Keratinocyte (primary cell): ENCODE results near the gene TSSC4. TPM values are rescaled to one million over a fixed set of nuclear protein-coding genes. Genes with fewer than 3 reads are reported as not detected.

Source experiments
- DNase-seq: peaks from one replicate; pipeline ENCODE4 v3.0.0-alpha.2; 2011; ENCODE audit warnings: low read depth, missing footprints, low spot score
- FAIRE-seq: peaks from 2 replicates; lab custom pipeline; 2011; peaks lifted over from hg19 to GRCh38; lab: Jason Lieb, UNC
- H2AFZ ChIP-seq: 2 replicates; pipeline ENCODE4 v1.6.0; 2012; ENCODE audit warnings: low read length, control low read depth, inconsistent platforms; ENCODE audit not compliant: control insufficient read depth
- H3K27ac ChIP-seq: 2 replicates; pipeline ENCODE4 v1.5.1; 2011; ENCODE audit warnings: low read length; ENCODE audit not compliant: control insufficient read depth, insufficient read depth
- H3K27me3 ChIP-seq: 3 replicates; pipeline ENCODE4 v1.6.0; 2011; ENCODE audit warnings: low read length; ENCODE audit not compliant: control insufficient read depth, insufficient read depth; ENCODE audit errors: extremely low read depth
- H3K36me3 ChIP-seq, 2 experiments: 2 replicates in 1 of 2; 3 replicates in 1 of 2; pipeline ENCODE4 v1.5.1; 2011; ENCODE audit warnings: low read length in 2 of 2, mild to moderate bottlenecking in 1 of 2; ENCODE audit not compliant: control insufficient read depth in 2 of 2, insufficient read depth in 2 of 2; ENCODE audit errors: extremely low read depth in 1 of 2
- H3K4me1 ChIP-seq: 3 replicates; pipeline ENCODE4 v1.5.1; 2011; ENCODE audit warnings: low read length; ENCODE audit not compliant: control insufficient read depth, insufficient read depth; ENCODE audit errors: extremely low read depth
- H3K4me2 ChIP-seq: 3 replicates; pipeline ENCODE4 v1.6.0; 2011; ENCODE audit warnings: low read depth, low read length; ENCODE audit not compliant: control insufficient read depth, insufficient read depth; ENCODE audit errors: extremely low read depth
- H3K4me3 ChIP-seq, 3 experiments: fragments of 200-600 bp in 1 of 3; sonication (generic) in 1 of 3; 2 replicates in 2 of 3; 3 replicates in 1 of 3; pipeline ENCODE4 v1.5.1; 2011 to 2016; ENCODE audit warnings: low read length in 3 of 3, mild to moderate bottlenecking in 3 of 3, control low read depth in 2 of 3, inconsistent platforms in 1 of 3, low read depth in 1 of 3, mixed read lengths in 1 of 3, mixed run types in 1 of 3, moderate library complexity in 1 of 3; ENCODE audit not compliant: control insufficient read depth in 2 of 3, insufficient read depth in 2 of 3; ENCODE audit errors: extremely low read depth in 1 of 3
- H3K79me2 ChIP-seq: 2 replicates; pipeline ENCODE4 v1.6.0; 2012; ENCODE audit warnings: low read length; ENCODE audit not compliant: control insufficient read depth, insufficient read depth
- H3K9ac ChIP-seq: 3 replicates; pipeline ENCODE4 v1.6.0; 2011; ENCODE audit warnings: low read length; ENCODE audit not compliant: control insufficient read depth, insufficient read depth; ENCODE audit errors: extremely low read depth
- H3K9me1 ChIP-seq: 3 replicates; pipeline ENCODE4 v1.6.0; 2011; ENCODE audit warnings: low read length; ENCODE audit not compliant: control insufficient read depth, insufficient read depth; ENCODE audit errors: extremely low read depth
- H3K9me3 ChIP-seq: 2 replicates; pipeline ENCODE4 v1.5.1; 2012; ENCODE audit warnings: low read depth, low read length; ENCODE audit not compliant: control insufficient read depth
- H4K20me1 ChIP-seq: 3 replicates; pipeline ENCODE4 v1.6.0; 2011; ENCODE audit warnings: low read length; ENCODE audit not compliant: control insufficient read depth, insufficient read depth; ENCODE audit errors: extremely low read depth
- EZH2 ChIP-seq: IDR thresholded peaks from one replicate; pipeline ENCODE4 v1.6.1; 2012; ENCODE audit warnings: inconsistent platforms, mild to moderate bottlenecking, low read length, moderate library complexity
- dilution Hi-C: fragments of 300-500 bp; cut with MboI; formaldehyde crosslinking; loops from one replicate; pipeline ENCODE4 v1.7.0; 2020; ENCODE audit warnings: low sequenced_read_pairs; ENCODE audit not compliant: extremely low pct_ligation_motif_present
- polyA plus RNA-seq, 5 experiments: library from polyadenylated mRNA; depleted of rRNA in 3 of 5; stranded (reverse) in 3 of 5; stranded (forward) in 1 of 5; unstranded in 1 of 5; fragments of >200 nt; gene quantifications; 1 replicate in 1 of 5; 2 replicates in 3 of 5; 3 replicates in 1 of 5; pipeline versions ENCODE4 v1.2.1 to v1.2.3, GENCODE V29; 2011 to 2012; ENCODE audit warnings: missing spikeins in 2 of 5, low read depth in 1 of 5, low replicate concordance in 1 of 5
- TF ChIP-seq, protein P1 (sequence below), 3 experiments: IDR thresholded peaks in 1 of 3; conservative IDR thresholded peaks in 1 of 3; optimal IDR thresholded peaks in 1 of 3; 2 replicates in 2 of 3; 3 replicates in 1 of 3; pipeline versions ENCODE3 to v1.5.1; 2011; ENCODE audit warnings: low read length in 3 of 3, mild to moderate bottlenecking in 3 of 3, moderate library complexity in 2 of 3, control low read depth in 1 of 3, inconsistent platforms in 1 of 3; ENCODE audit not compliant: insufficient read depth in 2 of 3; ENCODE audit errors: extremely low read depth in 1 of 3

The TSSC4 gene
- polyA plus RNA-seq, 1 donor (not counting 4 experiments of a cell fraction or from before 2014, with no cell fraction given), result 15.9 TPM

DNA sequence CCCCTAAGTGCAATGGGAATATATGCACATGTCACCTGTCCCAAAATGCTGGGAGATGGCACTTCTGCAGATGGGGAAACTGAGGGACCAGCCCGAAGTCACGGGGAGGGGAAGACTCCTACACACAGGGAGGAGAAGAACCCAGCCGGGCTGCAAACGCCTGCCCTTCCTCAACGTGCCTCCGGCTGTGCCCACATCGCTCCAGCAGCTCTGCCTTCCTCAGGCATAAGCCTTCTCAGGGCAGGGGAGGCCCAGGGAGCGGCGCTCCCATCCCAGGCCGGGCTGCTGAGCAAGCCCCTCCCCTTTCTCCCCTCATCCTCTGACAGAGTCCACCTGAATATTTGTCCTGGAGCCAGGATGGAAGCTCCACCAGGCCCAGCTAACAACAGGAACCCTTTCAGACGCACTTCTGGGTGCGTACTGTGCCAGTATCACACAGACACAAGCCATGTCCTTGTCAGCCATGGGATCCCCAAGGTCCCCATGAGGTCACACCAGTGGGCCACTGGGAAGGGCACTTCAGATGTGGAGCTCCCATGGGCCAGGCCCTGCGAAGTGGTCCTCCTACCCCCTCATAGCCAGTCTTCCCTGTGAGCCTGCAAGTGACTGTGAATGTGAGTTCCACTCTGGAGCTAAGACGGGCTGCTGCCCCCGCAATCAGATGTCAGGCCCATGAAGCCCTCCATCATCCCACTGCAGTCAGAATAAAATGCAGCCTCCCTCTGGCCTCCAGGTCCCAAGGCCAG, 25.9 kb upstream of the TSSC4 start:
- H3K4me3 ChIP-seq, result no peak overlapping the region
- H2AFZ ChIP-seq, result peak overlapping the region; percentile 96
- peaks cover 19% of the 10 kb centered on the region for H3K4me1 ChIP-seq
- dilution Hi-C loops, result no loop called here
- H4K20me1 ChIP-seq, result peaks cover 8% of the 10 kb centered on the region
- no peak overlapping the region for H3K27ac ChIP-seq
- no peaks in the 10 kb centered on the region for H3K36me3 ChIP-seq
- TF ChIP-seq EZH2, result no peak
- TF ChIP-seq, protein P1, sequence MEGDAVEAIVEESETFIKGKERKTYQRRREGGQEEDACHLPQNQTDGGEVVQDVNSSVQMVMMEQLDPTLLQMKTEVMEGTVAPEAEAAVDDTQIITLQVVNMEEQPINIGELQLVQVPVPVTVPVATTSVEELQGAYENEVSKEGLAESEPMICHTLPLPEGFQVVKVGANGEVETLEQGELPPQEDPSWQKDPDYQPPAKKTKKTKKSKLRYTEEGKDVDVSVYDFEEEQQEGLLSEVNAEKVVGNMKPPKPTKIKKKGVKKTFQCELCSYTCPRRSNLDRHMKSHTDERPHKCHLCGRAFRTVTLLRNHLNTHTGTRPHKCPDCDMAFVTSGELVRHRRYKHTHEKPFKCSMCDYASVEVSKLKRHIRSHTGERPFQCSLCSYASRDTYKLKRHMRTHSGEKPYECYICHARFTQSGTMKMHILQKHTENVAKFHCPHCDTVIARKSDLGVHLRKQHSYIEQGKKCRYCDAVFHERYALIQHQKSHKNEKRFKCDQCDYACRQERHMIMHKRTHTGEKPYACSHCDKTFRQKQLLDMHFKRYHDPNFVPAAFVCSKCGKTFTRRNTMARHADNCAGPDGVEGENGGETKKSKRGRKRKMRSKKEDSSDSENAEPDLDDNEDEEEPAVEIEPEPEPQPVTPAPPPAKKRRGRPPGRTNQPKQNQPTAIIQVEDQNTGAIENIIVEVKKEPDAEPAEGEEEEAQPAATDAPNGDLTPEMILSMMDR (optimal IDR thresholded peaks at IDR 0.05 in 1 of 3, IDR thresholded peaks at IDR 0.05 in 1 of 3, conservative IDR thresholded peaks at IDR 0.05 in 1 of 3; ENCODE audit: extremely low read depth in 1 of 3, insufficient read depth in 2 of 3, low read length in 3 of 3), result no peak
- no peaks in the 10 kb centered on the region for H3K9me1 ChIP-seq
- H3K27me3 ChIP-seq, result no peaks in the 10 kb centered on the region
- FAIRE-seq (no peak), DNase-seq (no peak)
- peak overlapping the region; percentile 42 for H3K4me2 ChIP-seq
- no peak overlapping the region for H3K9ac ChIP-seq
- peaks cover 23% of the 10 kb centered on the region for H3K79me2 ChIP-seq
- no peaks in the 10 kb centered on the region for H3K9me3 ChIP-seq

DNA sequence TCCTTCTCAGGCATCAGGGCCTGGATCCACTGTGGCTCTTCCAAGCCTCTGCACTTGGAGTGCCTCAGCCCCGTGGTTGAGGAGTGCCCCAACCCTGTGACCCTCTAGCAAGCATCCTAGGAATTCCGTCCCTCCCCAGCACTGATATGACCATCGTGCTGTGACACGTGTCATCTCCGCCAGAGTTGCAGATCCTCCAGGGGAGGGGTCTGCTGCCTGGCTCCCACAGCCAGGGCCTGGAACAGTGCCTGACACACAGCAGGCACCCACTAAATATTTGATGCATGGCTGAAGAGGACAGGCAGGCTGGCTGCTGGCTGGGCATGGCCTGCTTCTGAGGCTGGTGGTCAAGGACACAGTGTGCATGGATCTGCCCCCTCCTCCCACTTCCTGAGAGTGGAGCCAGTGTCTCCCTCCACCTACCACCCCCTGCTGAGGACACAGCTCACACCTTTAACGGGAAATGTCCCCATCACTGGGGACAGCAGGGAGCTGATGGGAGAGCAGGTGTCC, 25.2 kb upstream of the TSSC4 start:
- Histone ChIP-seq H3K79me2 (peaks cover 30% of the 10 kb centered on the region), H3K9me3 (no peaks in the 10 kb centered on the region), H3K36me3 (peaks cover 0 to 1% of the 10 kb centered on the region in 2 experiments), H3K4me1 (peaks cover 22% of the 10 kb centered on the region), H3K27me3 (no peaks in the 10 kb centered on the region), H3K27ac (no peak overlapping the region), H4K20me1 (peaks cover 15% of the 10 kb centered on the region), H2AFZ (no peak overlapping the region), H3K9ac (no peak overlapping the region), H3K9me1 (no peaks in the 10 kb centered on the region), H3K4me3 (no peak overlapping the region), H3K4me2 (no peak overlapping the region)
- TF ChIP-seq, protein P1 (optimal IDR thresholded peaks at IDR 0.05 in 1 of 3, IDR thresholded peaks at IDR 0.05 in 1 of 3, conservative IDR thresholded peaks at IDR 0.05 in 1 of 3; ENCODE audit: extremely low read depth in 1 of 3, insufficient read depth in 2 of 3, low read length in 3 of 3), result peak in 1 of 3 experiments; percentile 28
- no peak for TF ChIP-seq EZH2
- dilution Hi-C loops, result no loop called here
- no peak for DNase-seq
- no peak for FAIRE-seq
